Endodermal cell (in vitro differentiated cells): ENCODE data around the gene TICAM2. TPM values are rescaled to one million over a fixed set of nuclear protein-coding genes. Genes with fewer than 3 reads are reported as not detected.

ENCODE experiments used
- DNase-seq: peaks from one replicate; pipeline ENCODE4 v3.0.0-alpha.2; 2017
- H3K27ac ChIP-seq: 2 replicates; pipeline ENCODE4 v1.5.1; 2013; ENCODE audit warnings: mild to moderate bottlenecking, low read depth, low read length, moderate library complexity
- H3K27me3 ChIP-seq: 2 replicates; pipeline ENCODE4 v1.6.1; 2013; ENCODE audit warnings: mild to moderate bottlenecking, low read length, moderate library complexity; ENCODE audit not compliant: insufficient read depth, control insufficient read depth, poor library complexity, severe bottlenecking
- H3K36me3 ChIP-seq: 2 replicates; pipeline ENCODE4 v1.7.0; 2013; ENCODE audit warnings: mild to moderate bottlenecking, low read length, moderate library complexity; ENCODE audit not compliant: control insufficient read depth, insufficient read depth
- H3K4me1 ChIP-seq: one replicate; pipeline ENCODE4 v1.7.0; 2013; ENCODE audit warnings: low read length; ENCODE audit not compliant: control insufficient read depth, insufficient read depth
- H3K4me3 ChIP-seq: 2 replicates; pipeline ENCODE4 v1.5.1; 2013; ENCODE audit warnings: mild to moderate bottlenecking, low read length, moderate library complexity
- H3K9ac ChIP-seq: 2 replicates; pipeline ENCODE4 v1.6.1; 2013; ENCODE audit warnings: mild to moderate bottlenecking, low read length, moderate library complexity; ENCODE audit not compliant: poor library complexity, severe bottlenecking; ENCODE audit errors: extremely low read depth
- H3K9me3 ChIP-seq: 2 replicates; pipeline ENCODE4 v1.6.1; 2013; ENCODE audit warnings: mild to moderate bottlenecking, low read length, moderate library complexity; ENCODE audit not compliant: control insufficient read depth
- H3K27ac Mint-ChIP-seq: 2 replicates; pipeline ENCODE4 v1.8.0; 2020; ENCODE audit warnings: mixed read lengths
- H3K27me3 Mint-ChIP-seq: 2 replicates; pipeline ENCODE4 v1.8.0; 2021; ENCODE audit warnings: mild to moderate bottlenecking, mixed read lengths; ENCODE audit not compliant: insufficient read depth
- H3K36me3 Mint-ChIP-seq: 2 replicates; pipeline ENCODE4 v1.8.0; 2020; ENCODE audit warnings: low read depth, mixed read lengths
- H3K4me1 Mint-ChIP-seq: 2 replicates; pipeline ENCODE4 v1.8.0; 2020; ENCODE audit warnings: mixed read lengths
- H3K4me3 Mint-ChIP-seq: 2 replicates; pipeline ENCODE4 v1.8.0; 2020; ENCODE audit warnings: mild to moderate bottlenecking, moderate library complexity, mixed read lengths
- H3K9me3 Mint-ChIP-seq: 2 replicates; pipeline ENCODE4 v1.8.0; 2020; ENCODE audit warnings: mild to moderate bottlenecking, mixed read lengths
- CTCF ChIP-seq: fragments of 200-600 bp; sonication (generic); conservative IDR thresholded peaks from 2 replicates; pipeline ENCODE4 v1.5.0; 2021; ENCODE audit warnings: antibody characterized with exemption, mild to moderate bottlenecking
- WGBS, 2 experiments: methylation state at CpG; one replicate each; pipeline versions ENCODE4 v1.1.5 to v1.1.7; 2013; ENCODE audit warnings: missing lambda C conversion rate in 2 of 2, mixed read lengths in 1 of 2; ENCODE audit not compliant: insufficient coverage in 1 of 2, insufficient read length in 1 of 2; 5-methylcytosine and 5-hydroxymethylcytosine counted together
- total RNA-seq, 2 donors: library from RNA; stranded (reverse); fragmentation: NEBNext Ultra II Directional in 1 of 2; extraction: Animal tissue kit (Norgen Biotek cat#: 25700) in 1 of 2; gene quantifications; 2 replicates in 1 of 2; 3 replicates in 1 of 2; pipeline ENCODE4 v1.2.1, GENCODE V29; 2021

TICAM2 gene
- total RNA-seq, 2 donors from 2014 or later = 0.84 to 1.5 TPM

GRCh38 chr5:115616472-115616871 lies 14.2 kb upstream of the TICAM2 start:
- Mint-ChIP-seq H3K4me3 (no peak overlapping the region), H3K4me1 (peaks cover 1% of the 10 kb centered on the region), H3K36me3 (peaks cover 48% of the 10 kb centered on the region), H3K9me3 (no peaks in the 10 kb centered on the region), H3K27me3 (no peaks in the 10 kb centered on the region), H3K27ac (no peak overlapping the region)
- Histone ChIP-seq H3K36me3 (peaks cover 84% of the 10 kb centered on the region), H3K27ac (no peak overlapping the region), H3K9me3 (no peaks in the 10 kb centered on the region), H3K27me3 (no peaks in the 10 kb centered on the region), H3K4me3 (no peak overlapping the region), H3K9ac (no peak overlapping the region), H3K4me1 (no peaks in the 10 kb centered on the region)
- DNase-seq = no peak
- no peak for TF ChIP-seq CTCF

GRCh38 chr5:115611873-115612272 lies 9.6 kb upstream of the TICAM2 start:
- no peak for TF ChIP-seq CTCF
- Mint-ChIP-seq H3K36me3 (peaks cover 25% of the 10 kb centered on the region), H3K4me3 (no peak overlapping the region), H3K27me3 (no peaks in the 10 kb centered on the region), H3K4me1 (peaks cover 3% of the 10 kb centered on the region), H3K27ac (no peak overlapping the region), H3K9me3 (no peaks in the 10 kb centered on the region)
- no peaks in the 10 kb centered on the region for H3K27me3 ChIP-seq
- H3K36me3 ChIP-seq = peaks cover 77% of the 10 kb centered on the region
- no peak overlapping the region for H3K4me3 ChIP-seq
- no peaks in the 10 kb centered on the region for H3K4me1 ChIP-seq
- WGBS, 2 experiments = 98% methylated on average over 5 of the region's 5 CpGs; no CpG with 5 or more reads in 1 of the 2 experiments
- H3K27ac ChIP-seq = no peak overlapping the region
- no peak overlapping the region for H3K9ac ChIP-seq
- DNase-seq = no peak
- no peaks in the 10 kb centered on the region for H3K9me3 ChIP-seq

- H3K27me3 Mint-ChIP-seq = no peaks in the 10 kb centered on the region
- no peak for TF ChIP-seq CTCF
- WGBS, 2 experiments = 95 to 100% methylated on average over 1 to 2 of the region's 2 CpGs
Measured at GRCh38 chr5:115607935-115608334, 5.7 kb upstream of the TICAM2 start.

More at GRCh38 chr5:115607935-115608334, 5.7 kb upstream of the TICAM2 start:
- Histone ChIP-seq H3K9ac (no peak overlapping the region), H3K9me3 (no peaks in the 10 kb centered on the region), H3K27me3 (no peaks in the 10 kb centered on the region), H3K36me3 (peaks cover 68% of the 10 kb centered on the region), H3K4me1 (no peaks in the 10 kb centered on the region), H3K27ac (no peak overlapping the region), H3K4me3 (no peak overlapping the region)
- peaks cover 3% of the 10 kb centered on the region for H3K4me1 Mint-ChIP-seq
- H3K9me3 Mint-ChIP-seq = no peaks in the 10 kb centered on the region
- DNase-seq = no peak
- peaks cover 18% of the 10 kb centered on the region for H3K36me3 Mint-ChIP-seq
- no peak overlapping the region for H3K27ac Mint-ChIP-seq
- H3K4me3 Mint-ChIP-seq = no peak overlapping the region
